GM18909 (cell line): ENCODE measurements around the gene HECTD4.
"Not testable (repeated sequence)": the region's sequence is repeated elsewhere in the genome, so short reads cannot be mapped to it uniquely, and the experiment has no call there.

ENCODE experiments used
- ATAC-seq: cut with Tn5 transposase; IDR thresholded peaks from one replicate; pipeline ENCODE4 v1.9.1; 2021; ENCODE audit warnings: mild to moderate bottlenecking; ENCODE audit not compliant: unreplicated experiment, poor library complexity

Gene HECTD4

DNA sequence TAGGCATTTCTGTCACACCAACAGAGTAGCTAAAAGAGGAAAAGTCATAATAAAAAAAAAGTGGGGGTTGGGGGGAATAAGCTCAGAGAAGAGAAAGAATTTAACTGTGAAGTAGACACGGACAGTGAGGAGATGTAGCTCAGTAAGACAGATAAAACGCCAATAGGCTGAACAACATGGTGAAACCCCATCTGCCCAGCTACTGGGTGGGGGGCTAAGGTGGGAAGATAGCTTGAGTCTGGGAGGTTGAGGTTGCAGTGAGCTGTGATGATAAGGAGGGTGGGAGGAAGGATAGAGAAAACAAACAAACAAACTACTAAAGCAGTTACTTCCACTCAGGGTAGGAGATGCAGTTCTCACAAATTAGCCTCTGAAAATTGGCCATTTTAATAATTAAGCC is 25.0 kb downstream of the HECTD4 start:
- ATAC-seq, result no peak

DNA sequence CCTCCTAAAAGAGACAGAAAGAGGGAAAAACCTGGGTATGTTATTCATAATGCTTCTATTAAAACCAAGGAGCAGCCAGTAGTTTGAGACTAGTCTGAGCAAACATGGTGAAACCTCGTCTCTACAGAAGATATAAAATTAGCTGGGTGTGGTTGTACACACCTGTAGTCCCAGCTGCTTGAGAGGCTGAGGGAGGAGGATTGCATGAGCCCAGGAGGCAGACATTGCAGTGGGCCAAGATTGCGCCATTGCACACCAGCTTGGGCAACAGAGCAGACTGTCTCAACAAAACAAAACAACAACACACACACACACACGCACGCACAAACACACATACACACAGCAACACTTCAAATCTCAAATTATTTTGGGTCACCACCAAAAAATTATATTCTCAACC is 27.8 kb downstream of the HECTD4 start:
- no peak for ATAC-seq

DNA sequence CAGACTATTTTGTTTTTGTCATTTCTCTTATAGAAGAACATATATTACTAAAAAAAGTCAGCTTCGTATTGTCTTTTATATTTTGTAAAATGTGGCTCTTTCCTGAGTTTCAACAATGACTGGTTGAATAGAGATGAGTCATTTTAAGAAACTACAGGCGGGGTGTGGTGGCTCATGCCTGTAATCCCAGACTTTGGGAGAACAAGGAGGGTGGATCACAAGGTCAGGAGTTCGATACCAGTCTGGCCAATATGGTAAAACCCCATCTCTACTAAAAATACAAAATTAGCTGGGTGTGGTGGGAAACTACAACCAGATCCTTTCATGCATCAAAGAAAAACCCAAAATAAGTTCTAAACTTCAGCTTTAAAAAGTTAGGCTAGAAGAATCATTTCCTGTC is 28.8 kb downstream of the HECTD4 start:
- ATAC-seq, result no peak

DNA sequence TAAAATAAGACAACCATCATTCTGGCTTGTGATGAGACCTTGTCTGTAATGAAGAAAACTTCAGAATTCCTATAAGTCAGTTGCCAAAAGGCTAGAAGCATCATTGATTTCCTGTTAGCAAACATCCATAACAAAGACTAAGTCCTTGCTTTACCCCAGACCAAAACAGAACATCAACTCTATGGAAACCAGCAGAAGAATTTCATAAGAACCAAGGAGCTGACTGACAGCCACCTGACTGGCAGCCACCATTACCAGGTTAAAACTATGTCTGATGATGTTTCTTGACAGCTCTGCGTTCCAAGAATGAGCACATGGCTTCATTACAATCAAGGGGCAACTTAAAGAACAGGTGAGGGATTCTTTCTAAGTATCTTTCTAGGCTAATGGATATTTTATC is 29.3 kb downstream of the HECTD4 start:
- no peak for ATAC-seq

DNA sequence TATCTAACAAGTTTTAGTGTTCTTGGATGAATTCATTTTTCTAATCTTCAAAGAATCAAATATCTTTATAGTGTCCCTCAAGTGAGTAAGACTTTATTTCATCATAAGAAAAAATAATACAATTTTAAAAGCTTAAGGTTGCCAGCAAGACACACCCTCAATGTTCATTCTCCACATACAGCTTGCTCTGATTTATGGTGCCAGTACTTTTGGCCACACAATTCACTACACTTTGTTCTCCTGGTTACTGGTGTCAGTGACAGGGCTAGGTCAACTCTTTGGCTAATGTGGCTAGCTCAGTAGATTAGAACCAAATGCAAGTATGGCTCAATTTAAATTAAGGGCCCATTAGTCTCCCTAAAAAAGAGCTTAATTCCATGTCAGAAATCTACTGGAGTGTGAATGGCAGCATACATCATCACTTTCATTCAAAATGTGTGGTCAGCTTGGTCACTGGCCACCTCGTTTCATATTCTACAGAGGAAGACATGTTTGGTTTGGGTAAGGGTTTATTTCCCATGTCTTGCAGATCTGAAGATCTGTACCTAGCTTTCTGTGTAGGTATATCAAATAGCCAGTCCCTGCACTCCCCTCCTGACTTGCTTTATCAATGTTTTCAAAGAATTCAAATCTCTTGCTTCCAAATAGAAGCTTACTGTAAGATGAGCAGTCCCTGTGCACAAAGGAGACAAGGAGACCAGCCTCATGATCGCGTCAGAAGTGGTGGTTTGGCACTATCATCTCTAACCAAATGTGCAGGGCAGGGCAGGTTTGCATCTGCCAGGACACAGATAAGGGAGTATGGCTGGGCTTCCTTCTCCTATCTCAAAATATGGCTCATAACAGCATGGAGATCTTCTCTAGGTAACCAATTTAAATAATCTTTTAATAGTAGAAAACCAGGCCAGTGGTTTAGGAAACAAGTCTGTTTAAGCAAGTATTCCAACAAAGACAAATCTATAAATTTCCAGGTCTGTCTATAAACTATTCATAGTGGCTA is 31.3 kb downstream of the HECTD4 start:
- no peak for ATAC-seq

DNA sequence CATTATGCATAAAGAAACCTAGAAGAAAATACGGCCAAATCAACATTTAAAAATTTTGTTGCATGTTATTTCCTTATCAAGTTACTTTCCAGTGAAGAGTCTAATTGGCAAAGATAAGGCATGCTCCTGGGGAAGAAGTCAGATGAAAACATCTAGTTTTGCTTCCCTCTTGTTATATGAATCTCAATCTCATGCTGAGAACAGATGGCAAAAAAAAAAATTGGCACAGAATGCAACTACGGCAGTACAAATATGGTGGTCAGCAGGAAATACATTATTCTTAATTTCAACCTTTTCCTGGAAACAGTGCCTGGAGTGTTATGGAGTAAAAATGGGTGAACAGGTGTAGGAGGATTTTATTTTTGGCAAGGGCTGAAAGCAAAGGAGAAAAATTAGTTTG is 32.8 kb downstream of the HECTD4 start:
- no peak for ATAC-seq

DNA sequence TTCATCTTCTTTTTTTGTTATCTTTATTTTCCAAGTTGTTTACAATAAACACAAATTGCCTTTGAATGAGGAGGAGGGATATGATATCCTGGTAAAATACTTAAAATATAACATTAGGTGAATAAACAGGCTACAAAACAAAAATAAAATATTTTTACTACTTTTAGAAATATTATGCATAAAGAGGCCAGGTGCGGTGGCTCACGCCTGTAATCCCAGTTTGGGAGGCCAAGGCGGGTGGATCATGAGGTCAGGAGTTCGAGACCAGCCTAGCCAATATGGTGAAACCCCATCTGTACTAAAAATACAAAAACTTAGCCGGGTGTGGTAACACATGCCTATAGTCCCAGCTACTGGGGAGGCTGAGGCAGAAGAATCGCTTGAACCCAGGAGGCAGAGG is 33.3 kb downstream of the HECTD4 start:
- ATAC-seq, result not testable (repeated sequence)

DNA sequence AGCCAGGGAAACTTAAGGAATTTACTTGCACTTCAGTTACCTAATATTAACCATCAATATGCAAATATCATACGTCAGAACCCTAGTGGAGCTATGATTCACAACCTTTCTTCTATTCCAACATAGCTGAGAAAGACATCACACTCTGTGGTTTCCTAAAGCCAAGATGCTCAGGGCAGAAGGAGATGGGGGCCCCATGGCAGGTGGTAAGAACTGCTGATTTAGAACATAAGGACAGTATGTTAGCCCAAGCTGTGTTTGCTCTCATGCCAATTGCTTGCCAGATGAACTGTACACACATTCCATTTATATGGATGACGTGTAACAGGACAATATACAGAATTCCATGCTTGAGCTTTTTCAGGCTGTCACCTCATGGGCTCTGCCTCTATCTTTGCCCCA is 34.6 kb downstream of the HECTD4 start:
- ATAC-seq, result no peak

DNA sequence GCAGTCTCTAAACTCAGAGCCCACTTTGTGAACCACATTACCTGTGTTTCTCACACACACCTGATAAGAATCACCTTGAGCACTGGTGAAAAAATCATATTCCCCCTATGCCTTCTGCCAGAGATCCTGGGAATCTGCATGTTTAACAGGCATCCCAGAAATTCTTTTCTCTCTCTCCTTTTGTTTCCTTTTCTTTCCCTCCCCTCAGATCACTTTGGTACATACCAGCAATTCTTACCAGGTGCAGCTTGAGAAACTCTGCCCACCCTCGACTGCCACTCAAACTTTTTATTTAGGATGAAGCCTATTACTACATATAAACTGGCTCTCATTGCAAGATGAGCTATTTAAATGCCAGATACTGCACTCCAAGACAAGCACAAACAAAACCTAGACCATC is 36.0 kb downstream of the HECTD4 start:
- no peak for ATAC-seq

DNA sequence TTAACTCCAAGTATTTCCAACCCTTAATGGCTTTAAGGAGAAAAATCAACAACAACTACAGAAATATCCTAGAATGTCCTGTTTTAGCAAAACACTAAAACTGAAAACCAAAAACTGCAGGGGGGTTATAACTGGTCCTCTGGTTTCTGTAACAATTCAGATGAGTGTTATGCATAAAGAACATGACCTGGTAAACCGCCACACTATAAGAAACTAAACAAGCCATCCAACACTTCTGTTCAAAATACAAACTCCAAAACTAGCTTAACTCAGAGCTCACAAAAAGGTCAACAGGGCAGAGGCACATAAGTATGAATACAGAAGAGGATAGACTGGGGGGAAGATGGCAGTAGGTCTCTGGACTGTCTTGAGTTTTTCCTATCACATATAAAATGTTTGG is 38.0 kb downstream of the HECTD4 start:
- no peak for ATAC-seq

DNA sequence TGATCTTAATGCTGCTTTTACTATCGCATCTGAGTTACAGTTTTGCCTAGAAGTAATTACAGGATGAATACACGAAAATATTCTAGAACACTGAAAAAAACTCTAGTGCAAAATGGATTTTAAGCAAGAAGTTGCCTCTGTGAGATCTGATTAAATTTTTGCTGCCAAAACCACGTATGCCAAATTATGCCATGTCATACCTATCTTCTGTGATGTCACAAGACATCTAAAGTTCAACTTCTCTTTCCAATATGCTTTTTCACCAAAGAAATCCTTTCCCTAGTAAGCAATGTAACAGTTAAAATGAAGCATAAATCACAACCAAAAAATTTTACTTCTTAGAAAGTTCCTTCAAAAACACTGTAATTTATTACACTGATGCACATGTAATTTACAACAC is 39.6 kb downstream of the HECTD4 start:
- no peak for ATAC-seq

DNA sequence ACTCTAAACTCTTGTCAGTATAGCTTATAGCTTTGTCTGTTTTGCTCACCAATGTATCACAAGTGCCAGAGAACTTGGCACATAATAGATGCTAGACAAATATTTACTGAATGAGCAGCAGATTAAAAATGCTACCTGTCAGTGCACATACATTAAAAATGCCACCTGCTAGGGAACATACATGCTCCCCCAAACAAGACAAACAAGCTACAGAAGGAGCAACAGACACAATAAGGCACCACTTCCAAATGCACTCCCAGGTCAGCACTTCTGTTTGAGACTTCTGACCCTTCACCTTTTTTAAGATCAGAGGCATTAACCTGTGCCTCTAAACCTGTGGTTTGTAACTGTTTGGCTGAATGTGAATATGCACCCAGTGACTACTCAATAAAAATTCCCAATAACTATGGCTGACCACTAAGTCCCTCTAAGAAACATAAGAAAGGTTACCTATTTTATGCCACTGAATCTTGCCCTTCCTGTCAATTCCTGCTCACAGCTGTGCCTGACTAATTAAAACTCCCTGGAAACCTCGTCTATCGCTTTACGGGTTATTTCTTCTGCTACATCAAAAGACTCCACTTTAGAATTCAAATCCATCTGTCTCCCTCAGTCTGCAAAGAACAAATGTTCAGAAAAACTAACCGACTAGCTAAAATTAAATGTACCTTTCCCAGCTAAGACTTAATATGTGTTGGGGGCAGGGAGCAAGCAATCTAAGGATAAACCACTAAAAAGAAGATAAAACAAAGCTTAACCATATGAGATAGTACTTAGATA is 41.0 kb downstream of the HECTD4 start:
- ATAC-seq, result no peak

DNA sequence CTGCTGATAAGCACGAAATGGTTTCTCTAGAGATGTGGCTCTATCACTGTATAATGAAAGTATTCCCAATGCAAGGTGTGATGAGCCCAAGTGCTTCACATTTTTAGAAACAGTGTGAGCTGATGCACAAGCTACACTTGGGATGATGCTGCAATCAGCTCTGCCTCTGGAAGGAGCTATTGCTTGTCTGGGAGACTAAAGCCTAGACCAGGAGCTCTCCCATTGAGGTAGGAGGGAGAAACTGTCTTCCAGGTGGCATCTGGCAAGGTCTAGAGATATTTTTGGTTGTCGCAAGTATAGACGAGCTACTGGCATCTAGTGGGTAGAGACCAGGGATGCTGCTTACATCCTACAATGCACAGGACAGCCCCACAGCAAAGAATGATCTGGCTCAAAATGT is 42.0 kb downstream of the HECTD4 start:
- ATAC-seq, result no peak

DNA sequence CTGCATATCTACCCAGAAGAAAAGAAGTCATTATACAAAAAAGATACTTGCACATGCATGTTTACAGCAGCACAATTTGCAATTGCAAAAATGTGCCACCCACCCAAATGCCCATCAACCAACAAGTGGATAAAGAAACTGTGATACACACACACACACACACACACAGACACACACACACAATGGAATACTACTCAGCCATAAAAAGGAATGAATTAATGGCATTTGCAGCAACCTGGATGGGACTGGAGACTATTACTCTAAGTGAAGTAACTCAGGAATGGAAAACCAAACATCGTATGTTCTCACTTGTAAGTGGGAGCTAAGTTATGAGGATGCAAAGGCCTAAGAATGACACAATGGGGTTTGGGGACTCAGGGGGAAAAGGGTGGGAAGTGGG is 47.2 kb downstream of the HECTD4 start:
- ATAC-seq, result not testable (repeated sequence)

DNA sequence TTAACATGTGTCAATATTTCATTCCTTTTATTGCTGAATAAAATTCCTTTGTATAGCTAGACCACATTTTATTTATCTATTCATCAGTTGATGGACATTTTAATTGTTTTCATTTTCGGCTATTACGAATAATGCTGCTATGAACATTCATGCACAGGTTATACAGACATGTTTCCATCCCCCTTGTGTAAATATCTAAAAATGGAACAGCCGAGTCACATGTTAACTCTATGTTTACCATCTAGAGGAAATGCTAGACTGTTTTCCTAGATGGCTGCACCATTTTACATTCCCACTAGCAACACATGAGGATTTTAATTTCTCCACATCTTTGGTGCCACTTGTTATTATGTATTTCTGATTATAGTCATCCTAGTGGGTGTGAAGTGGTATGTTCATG is 49.2 kb downstream of the HECTD4 start:
- ATAC-seq, result no peak

DNA sequence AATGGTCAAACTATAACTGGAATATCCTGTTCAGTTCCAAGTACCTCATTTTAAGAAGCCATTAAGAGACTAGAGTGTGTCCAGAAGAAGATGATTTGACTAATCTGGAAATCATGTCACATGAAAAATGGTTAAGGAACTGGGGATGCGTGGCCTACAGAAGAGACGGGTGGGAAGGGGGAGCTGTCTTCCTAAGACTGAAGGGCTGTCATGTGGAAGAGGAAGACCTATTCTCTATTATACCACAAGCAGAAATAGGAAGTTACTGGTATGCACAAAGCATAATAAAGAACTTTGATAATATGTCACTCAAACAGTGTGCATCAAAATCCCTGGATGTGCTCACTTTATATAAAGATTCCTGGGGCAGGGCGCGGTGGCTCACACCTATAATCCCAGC is 50.3 kb downstream of the HECTD4 start:
- no peak for ATAC-seq

DNA sequence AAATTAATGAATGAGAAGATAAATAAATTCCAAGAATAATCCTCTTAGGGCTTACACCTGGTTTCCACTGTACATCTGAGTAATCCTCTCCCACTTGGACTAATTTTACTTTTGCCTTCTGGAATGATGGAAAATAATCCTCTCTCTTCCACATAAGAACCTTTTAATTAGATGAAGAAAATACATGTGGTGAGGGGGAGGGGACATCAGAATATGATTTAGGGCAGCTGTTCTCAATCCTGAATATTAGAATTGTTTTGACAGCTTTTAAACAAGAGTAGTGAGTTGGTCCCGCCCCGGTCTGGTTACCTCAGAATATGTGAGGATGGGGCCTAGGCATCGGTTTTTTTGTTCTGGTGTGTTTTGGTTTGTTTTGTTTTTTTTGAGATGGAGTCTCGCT is 51.5 kb downstream of the HECTD4 start:
- no peak for ATAC-seq

DNA sequence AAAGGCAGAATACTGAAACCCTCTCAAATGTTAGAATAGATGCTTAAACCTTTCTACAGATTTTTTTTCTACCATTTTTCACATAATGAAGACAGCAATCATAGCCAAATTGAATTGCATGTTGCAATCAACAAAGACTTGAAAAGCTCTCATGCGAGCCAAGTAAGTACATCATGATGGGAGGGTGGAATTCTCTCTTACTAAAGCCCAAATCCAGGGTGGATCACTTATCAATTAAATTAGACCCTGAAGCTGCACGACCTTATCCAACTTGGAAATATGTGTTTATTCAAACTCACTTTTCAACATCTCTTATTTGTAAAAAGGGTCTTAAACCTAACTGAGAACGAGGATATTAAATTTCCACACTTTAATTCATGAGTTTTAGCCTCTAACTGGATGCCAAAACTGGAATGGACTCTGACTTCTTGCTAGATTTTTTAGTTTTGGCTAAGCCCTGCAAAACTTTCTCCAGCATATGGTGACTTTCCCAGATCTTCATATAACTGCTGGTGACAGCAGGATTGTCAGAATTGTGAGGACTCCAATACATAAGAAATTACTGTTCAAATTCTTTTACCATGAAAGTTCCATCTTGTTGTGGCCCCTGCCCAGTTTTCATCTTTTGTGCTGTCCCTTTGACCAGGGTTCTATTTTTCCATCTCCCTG is 53.6 kb downstream of the HECTD4 start:
- ATAC-seq, result no peak

DNA sequence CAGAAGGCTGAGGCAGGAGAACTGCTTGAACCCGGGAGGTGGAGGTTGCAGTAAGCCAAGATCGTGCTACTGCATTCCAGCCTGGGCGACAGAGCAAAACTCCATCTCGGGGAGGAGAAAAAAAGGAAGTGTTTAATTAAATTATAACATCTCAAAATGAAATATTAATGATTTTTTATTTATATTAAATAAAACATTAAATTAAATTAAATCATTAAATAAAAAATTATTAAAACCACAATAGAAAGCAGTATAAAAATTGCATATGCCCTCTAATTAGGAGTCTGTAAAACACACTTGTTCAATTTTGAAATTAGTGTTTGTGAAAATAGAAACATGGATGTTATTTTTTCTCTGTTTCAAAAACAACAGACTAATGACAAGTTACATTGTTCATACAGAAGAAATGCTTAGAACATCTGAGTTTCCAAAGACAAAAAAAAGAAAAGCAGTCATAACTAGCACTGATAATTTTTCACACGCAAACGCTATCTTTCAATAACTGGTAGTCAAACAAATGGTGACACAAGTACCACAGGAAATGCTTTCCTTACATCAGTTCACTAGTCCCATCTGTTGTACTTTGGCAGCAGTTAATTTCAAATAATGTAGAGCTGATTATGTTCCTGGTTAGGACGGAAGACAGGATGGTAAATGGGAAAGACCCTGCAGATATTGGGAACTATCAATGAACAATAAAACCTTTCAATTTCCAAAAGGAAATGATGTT is 54.9 kb downstream of the HECTD4 start:
- ATAC-seq, result no peak

DNA sequence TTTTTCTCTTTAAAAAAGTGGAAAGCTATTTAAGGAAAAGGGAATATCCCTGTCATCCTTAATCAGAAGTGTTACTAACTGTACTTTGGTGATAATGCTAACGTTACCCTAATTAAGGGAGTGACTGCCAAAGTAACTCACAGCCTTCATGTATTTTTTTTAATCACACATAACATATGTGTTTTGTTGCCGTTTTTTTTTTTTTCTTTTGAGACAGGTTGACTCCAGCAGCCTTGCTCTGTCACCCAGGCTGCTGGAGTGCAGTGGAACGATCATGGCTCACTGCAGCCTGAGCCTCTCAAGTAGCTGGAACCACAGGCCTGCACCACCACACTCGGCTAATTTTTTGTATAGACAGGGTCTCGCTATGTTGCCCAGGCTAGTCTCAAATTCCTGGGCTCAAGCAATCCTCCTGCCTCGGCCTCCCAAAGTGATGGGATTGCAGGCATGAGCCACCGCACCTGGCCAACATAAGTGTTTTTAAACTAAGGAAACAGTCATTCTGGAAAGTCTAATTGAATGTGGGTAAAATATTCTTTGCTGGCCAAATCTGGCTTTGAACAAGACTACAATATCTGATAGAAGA is 56.5 kb downstream of the HECTD4 start:
- no peak for ATAC-seq
